Activated CD8-positive, alpha-beta memory T cell treated with anti-CD3 and anti-CD28 coated beads, Interleukin-2, amount 50 U/mL, for 48 hours (primary cell): ENCODE measurements around the gene SAMD13.

Experiments used
- DNase-seq: peaks from one replicate; pipeline ENCODE4 v3.0.0-alpha.2; 2020

SAMD13 gene

GRCh38 chr1:84376000-84376910 is 74.7 kb downstream of the SAMD13 start:
- DNase-seq, result no peak

GRCh38 chr1:84377480-84378095 is 76.1 kb downstream of the SAMD13 start:
- no peak for DNase-seq

GRCh38 chr1:84379138-84379916 is 77.8 kb downstream of the SAMD13 start:
- DNase-seq, result no peak

GRCh38 chr1:84379917-84380180 is 78.3 kb downstream of the SAMD13 start:
- DNase-seq, result no peak

- DNase-seq, result no peak
These were observed 80.6 kb downstream of the SAMD13 start for GRCh38 chr1:84382127-84382526.

GRCh38 chr1:84385347-84385746 is 83.8 kb downstream of the SAMD13 start:
- no peak for DNase-seq

GRCh38 chr1:84386716-84387479 is 85.4 kb downstream of the SAMD13 start:
- no peak for DNase-seq

- DNase-seq, result no peak
These were observed 86.1 kb downstream of the SAMD13 start for GRCh38 chr1:84387480-84388163.

GRCh38 chr1:84390226-84390625 is 88.7 kb downstream of the SAMD13 start:
- DNase-seq, result no peak

- DNase-seq, result no peak
These were observed 97.0 kb downstream of the SAMD13 start, which contains the start of gene DNASE2B for GRCh38 chr1:84398175-84399155. Gene DNASE2B (plus strand): TSS chr1:84398484. CDS start chr1:84398565, 81 bp downstream.
